ENCODE data around the gene CLNK. TPM values are rescaled to one million over a fixed set of nuclear protein-coding genes. Genes with fewer than 3 reads are reported as not detected.

Gene CLNK
- total RNA-seq, 1 experiment from 2014 or later = not detected

- Histone ChIP-seq H3K9me3 (ENCODE audit: low read length) (no peaks in the 10 kb centered on the region), H3K36me3 (ENCODE audit: insufficient read depth, low read length) (peaks cover 23% of the 10 kb centered on the region; the same call in 1 of the 2 replicates), H3K9me2 (replicated peaks; ENCODE audit: insufficient read depth, low read length) (no peaks in the 10 kb centered on the region), H3K4me3 (ENCODE audit: low read length) (peak overlapping the region; percentile 71), H3K27me3 (ENCODE audit: low read length) (no peaks in the 10 kb centered on the region), H3K4me1 (ENCODE audit: low read length) (peaks cover 29% of the 10 kb centered on the region), H3K79me2 (ENCODE audit: low read length) (peaks cover 47% of the 10 kb centered on the region), H3K4me2 (ENCODE audit: low read depth, low read length, poor library complexity, severe bottlenecking) (peak overlapping the region; percentile 81), H3K27ac (ENCODE audit: low read length) (peak overlapping the region; percentile 8; the same call in 1 of the 2 replicates), H4K20me1 (ENCODE audit: insufficient read depth, low read depth, low read length) (no peaks in the 10 kb centered on the region), H2AFZ (ENCODE audit: low read length) (no peak overlapping the region), H3K9ac (ENCODE audit: low read length) (peak overlapping the region; percentile 75)
- DNase-seq = peak; percentile 88
Measured at GRCh38 chr4:10456595-10457254, 227.8 kb downstream of the CLNK start.

GRCh38 chr4:10456260-10456594 is 228.3 kb downstream of the CLNK start:
- Histone ChIP-seq H3K36me3 (ENCODE audit: insufficient read depth, low read length) (peaks cover 25% of the 10 kb centered on the region; the same call in 1 of the 2 replicates), H3K4me2 (ENCODE audit: low read depth, low read length, poor library complexity, severe bottlenecking) (peak overlapping the region; percentile 81), H2AFZ (ENCODE audit: low read length) (no peak overlapping the region), H3K27ac (ENCODE audit: low read length) (peak overlapping the region; percentile 8; the same call in 1 of the 2 replicates), H3K9me2 (replicated peaks; ENCODE audit: insufficient read depth, low read length) (no peaks in the 10 kb centered on the region), H4K20me1 (ENCODE audit: insufficient read depth, low read depth, low read length) (no peaks in the 10 kb centered on the region), H3K27me3 (ENCODE audit: low read length) (no peaks in the 10 kb centered on the region), H3K4me3 (ENCODE audit: low read length) (peak overlapping the region; percentile 71), H3K9ac (ENCODE audit: low read length) (peak overlapping the region; percentile 75), H3K9me3 (ENCODE audit: low read length) (no peaks in the 10 kb centered on the region), H3K79me2 (ENCODE audit: low read length) (peaks cover 52% of the 10 kb centered on the region), H3K4me1 (ENCODE audit: low read length) (peaks cover 29% of the 10 kb centered on the region)
- peak; percentile 51 for DNase-seq

- Histone ChIP-seq H3K4me3 (ENCODE audit: low read length) (no peak overlapping the region), H3K9ac (ENCODE audit: low read length) (no peak overlapping the region), H3K4me1 (ENCODE audit: low read length) (peaks cover 29% of the 10 kb centered on the region), H4K20me1 (ENCODE audit: insufficient read depth, low read depth, low read length) (no peaks in the 10 kb centered on the region), H3K9me2 (replicated peaks; ENCODE audit: insufficient read depth, low read length) (no peaks in the 10 kb centered on the region), H3K9me3 (ENCODE audit: low read length) (no peaks in the 10 kb centered on the region), H3K27me3 (ENCODE audit: low read length) (no peaks in the 10 kb centered on the region), H2AFZ (ENCODE audit: low read length) (no peak overlapping the region), H3K79me2 (ENCODE audit: low read length) (peaks cover 63% of the 10 kb centered on the region), H3K4me2 (ENCODE audit: low read depth, low read length, poor library complexity, severe bottlenecking) (peak overlapping the region; percentile 81), H3K27ac (ENCODE audit: low read length) (no peak overlapping the region), H3K36me3 (ENCODE audit: insufficient read depth, low read length) (peaks cover 35% of the 10 kb centered on the region; the same call in 1 of the 2 replicates)
- DNase-seq = no peak
Measured at GRCh38 chr4:10455133-10455532, 229.4 kb downstream of the CLNK start.

DNA sequence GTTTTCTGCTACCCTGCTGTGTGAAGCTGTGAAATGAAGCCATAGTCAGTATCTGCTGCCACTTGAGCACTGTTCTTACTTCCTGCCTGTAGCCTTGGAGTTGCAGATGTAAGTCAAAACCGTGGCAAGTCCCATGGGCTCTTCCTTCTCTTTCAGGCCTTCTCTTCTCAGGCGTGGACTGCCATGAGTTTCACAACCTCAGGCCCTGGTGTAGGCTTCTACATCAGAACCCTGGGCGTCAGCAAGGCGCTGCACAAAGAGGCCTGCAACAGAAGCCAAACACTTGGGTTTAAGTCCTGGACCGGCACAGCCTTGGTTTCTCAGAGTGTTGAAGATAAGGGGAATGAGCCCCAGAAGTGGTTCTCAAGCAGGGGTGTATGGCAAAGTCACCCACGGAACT is 229.8 kb downstream of the CLNK start:
- Histone ChIP-seq H3K9me3 (ENCODE audit: low read length) (no peaks in the 10 kb centered on the region), H3K4me3 (ENCODE audit: low read length) (no peak overlapping the region), H3K9ac (ENCODE audit: low read length) (no peak overlapping the region), H3K79me2 (ENCODE audit: low read length) (peaks cover 67% of the 10 kb centered on the region), H2AFZ (ENCODE audit: low read length) (no peak overlapping the region), H3K36me3 (ENCODE audit: insufficient read depth, low read length) (peaks cover 39% of the 10 kb centered on the region; the same call in 1 of the 2 replicates), H4K20me1 (ENCODE audit: insufficient read depth, low read depth, low read length) (0 out of 2 replicates have a peak, but pooled peaks cover 2% of the 10 kb centered on the region), H3K27ac (ENCODE audit: low read length) (no peak overlapping the region), H3K4me1 (ENCODE audit: low read length) (peaks cover 29% of the 10 kb centered on the region), H3K4me2 (ENCODE audit: low read depth, low read length, poor library complexity, severe bottlenecking) (no peak overlapping the region), H3K27me3 (ENCODE audit: low read length) (no peaks in the 10 kb centered on the region), H3K9me2 (replicated peaks; ENCODE audit: insufficient read depth, low read length) (no peaks in the 10 kb centered on the region)
- no peak for DNase-seq

- no peak overlapping the region for H3K27ac ChIP-seq (ENCODE audit: low read length)
- peaks cover 73% of the 10 kb centered on the region for H3K79me2 ChIP-seq (ENCODE audit: low read length)
- H3K36me3 ChIP-seq (ENCODE audit: insufficient read depth, low read length) = peaks cover 39% of the 10 kb centered on the region; the same call in 1 of the 2 replicates
- DNase-seq = no peak
- H3K27me3 ChIP-seq (ENCODE audit: low read length) = no peaks in the 10 kb centered on the region
- H3K4me3 ChIP-seq (ENCODE audit: low read length) = no peak overlapping the region
- no peaks in the 10 kb centered on the region for H3K9me3 ChIP-seq (ENCODE audit: low read length)
- H3K4me2 ChIP-seq (ENCODE audit: low read depth, low read length, poor library complexity, severe bottlenecking) = no peak overlapping the region
- H2AFZ ChIP-seq (ENCODE audit: low read length) = no peak overlapping the region
- peaks cover 29% of the 10 kb centered on the region for H3K4me1 ChIP-seq (ENCODE audit: low read length)
- H3K9me2 ChIP-seq (replicated peaks; ENCODE audit: insufficient read depth, low read length) = no peaks in the 10 kb centered on the region
- H4K20me1 ChIP-seq (ENCODE audit: insufficient read depth, low read depth, low read length) = peaks cover 8% of the 10 kb centered on the region; the same call in 1 of the 2 replicates
- H3K9ac ChIP-seq (ENCODE audit: low read length) = no peak overlapping the region
Measured at GRCh38 chr4:10454121-10454520, 230.4 kb downstream of the CLNK start.

GRCh38 chr4:10448991-10449390 is 235.6 kb downstream of the CLNK start:
- H2AFZ ChIP-seq (ENCODE audit: low read length) = no peak overlapping the region
- H3K79me2 ChIP-seq (ENCODE audit: low read length) = peaks cover 64% of the 10 kb centered on the region
- H3K27me3 ChIP-seq (ENCODE audit: low read length) = no peaks in the 10 kb centered on the region
- peaks cover 18% of the 10 kb centered on the region; the same call in 1 of the 2 replicates for H4K20me1 ChIP-seq (ENCODE audit: insufficient read depth, low read depth, low read length)
- no peak overlapping the region for H3K27ac ChIP-seq (ENCODE audit: low read length)
- DNase-seq = no peak
- no peak overlapping the region for H3K9ac ChIP-seq (ENCODE audit: low read length)
- H3K4me1 ChIP-seq (ENCODE audit: low read length) = peaks cover 3% of the 10 kb centered on the region
- no peaks in the 10 kb centered on the region for H3K9me3 ChIP-seq (ENCODE audit: low read length)
- H3K4me3 ChIP-seq (ENCODE audit: low read length) = no peak overlapping the region
- no peaks in the 10 kb centered on the region for H3K9me2 ChIP-seq (replicated peaks; ENCODE audit: insufficient read depth, low read length)
- H3K4me2 ChIP-seq (ENCODE audit: low read depth, low read length, poor library complexity, severe bottlenecking) = no peak overlapping the region
- H3K36me3 ChIP-seq (ENCODE audit: insufficient read depth, low read length) = peaks cover 55% of the 10 kb centered on the region

DNA sequence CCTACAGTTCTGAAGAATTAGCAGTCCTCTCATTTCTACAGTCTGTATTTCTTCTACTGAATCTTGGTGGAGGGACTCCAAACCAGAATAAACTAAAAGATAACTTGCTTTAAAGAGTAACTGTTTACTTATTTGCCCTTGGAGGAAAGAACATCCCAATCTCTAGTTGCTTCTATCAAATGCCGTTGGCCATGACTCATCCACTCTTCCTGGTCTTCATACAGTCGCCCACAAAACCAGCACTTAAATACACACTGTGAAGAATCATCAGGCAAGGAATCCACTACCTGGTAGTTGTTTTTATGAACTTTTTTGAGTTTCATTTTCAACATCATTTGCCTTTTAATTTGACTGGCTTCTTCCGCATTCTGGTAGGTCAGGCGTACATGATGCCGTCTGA is 241.6 kb downstream of the CLNK start:
- no peak overlapping the region for H3K9ac ChIP-seq (ENCODE audit: low read length)
- DNase-seq = no peak
- no peaks in the 10 kb centered on the region for H3K9me3 ChIP-seq (ENCODE audit: low read length)
- H3K27ac ChIP-seq (ENCODE audit: low read length) = no peak overlapping the region
- no peak overlapping the region for H3K4me3 ChIP-seq (ENCODE audit: low read length)
- H3K79me2 ChIP-seq (ENCODE audit: low read length) = peaks cover 6% of the 10 kb centered on the region; the same call in 1 of the 2 replicates
- no peaks in the 10 kb centered on the region for H3K4me1 ChIP-seq (ENCODE audit: low read length)
- H3K27me3 ChIP-seq (ENCODE audit: low read length) = no peaks in the 10 kb centered on the region
- no peak overlapping the region for H2AFZ ChIP-seq (ENCODE audit: low read length)
- peaks cover 24% of the 10 kb centered on the region for H3K36me3 ChIP-seq (ENCODE audit: insufficient read depth, low read length)
- no peak overlapping the region for H3K4me2 ChIP-seq (ENCODE audit: low read depth, low read length, poor library complexity, severe bottlenecking)
- H4K20me1 ChIP-seq (ENCODE audit: insufficient read depth, low read depth, low read length) = peaks cover 7% of the 10 kb centered on the region; the same call in 1 of the 2 replicates
- H3K9me2 ChIP-seq (replicated peaks; ENCODE audit: insufficient read depth, low read length) = no peaks in the 10 kb centered on the region

- no peaks in the 10 kb centered on the region for H3K4me1 ChIP-seq (ENCODE audit: low read length)
- H4K20me1 ChIP-seq (ENCODE audit: insufficient read depth, low read depth, low read length) = no peaks in the 10 kb centered on the region; the same call in 1 of the 2 replicates
- no peaks in the 10 kb centered on the region for H3K79me2 ChIP-seq (ENCODE audit: low read length)
- H3K27ac ChIP-seq (ENCODE audit: low read length) = no peak overlapping the region
- H3K9ac ChIP-seq (ENCODE audit: low read length) = no peak overlapping the region
- H3K4me2 ChIP-seq (ENCODE audit: low read depth, low read length, poor library complexity, severe bottlenecking) = no peak overlapping the region
- DNase-seq = no peak
- H3K4me3 ChIP-seq (ENCODE audit: low read length) = no peak overlapping the region
- H3K9me2 ChIP-seq (replicated peaks; ENCODE audit: insufficient read depth, low read length) = no peaks in the 10 kb centered on the region
- peaks cover 24% of the 10 kb centered on the region for H3K36me3 ChIP-seq (ENCODE audit: insufficient read depth, low read length)
- H3K9me3 ChIP-seq (ENCODE audit: low read length) = no peaks in the 10 kb centered on the region
- H3K27me3 ChIP-seq (ENCODE audit: low read length) = no peaks in the 10 kb centered on the region
- no peak overlapping the region for H2AFZ ChIP-seq (ENCODE audit: low read length)
Measured at GRCh38 chr4:10441512-10441911, 243.1 kb downstream of the CLNK start.
